Middle frontal gyrus (tissue), 1 donor: ENCODE data around the gene SYT6.
"Not testable (repeated sequence)": the region's sequence is repeated elsewhere in the genome, so short reads cannot be mapped to it uniquely, and the experiment has no call there.

Experiments
- DNase-seq: peaks from one replicate; pipeline ENCODE4 v3.0.0-alpha.2; 2015; ENCODE audit warnings: low spot score; ENCODE audit errors: extremely low spot score

SYT6 gene

DNA sequence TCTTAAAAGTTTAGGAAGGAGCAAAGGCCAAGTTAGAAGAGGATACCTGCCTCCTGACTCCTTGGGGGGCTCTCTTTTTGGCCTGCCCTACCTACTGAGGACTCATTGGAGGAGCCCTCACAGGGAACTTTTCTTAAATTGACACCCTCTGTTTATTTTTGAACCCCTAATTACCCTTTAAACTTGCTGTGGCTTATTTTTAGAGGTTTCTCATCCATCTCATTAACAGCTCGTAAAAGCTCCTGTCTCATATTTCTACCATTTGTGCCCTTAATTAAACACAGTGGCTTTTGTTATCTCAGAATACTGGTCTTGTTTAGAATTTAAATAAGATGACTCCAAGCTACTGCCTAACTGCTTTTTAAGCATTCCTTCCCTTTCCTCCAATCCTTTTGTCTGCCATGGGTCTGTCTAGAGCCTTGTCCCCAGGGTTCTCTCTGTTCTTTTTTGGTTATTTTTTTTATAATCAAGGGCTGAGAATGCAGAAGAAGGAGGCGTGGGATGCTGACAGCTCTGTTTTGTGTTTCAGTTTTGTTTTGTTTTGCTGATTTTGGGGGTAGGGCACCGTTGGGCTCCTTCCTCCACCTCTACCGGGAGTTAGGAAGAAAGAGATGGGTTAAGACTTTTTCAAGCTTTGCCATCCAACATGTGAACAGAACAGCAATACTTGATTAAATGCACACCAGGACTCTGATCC, 78.0 kb downstream of the SYT6 start:
- DNase-seq, result no peak

DNA sequence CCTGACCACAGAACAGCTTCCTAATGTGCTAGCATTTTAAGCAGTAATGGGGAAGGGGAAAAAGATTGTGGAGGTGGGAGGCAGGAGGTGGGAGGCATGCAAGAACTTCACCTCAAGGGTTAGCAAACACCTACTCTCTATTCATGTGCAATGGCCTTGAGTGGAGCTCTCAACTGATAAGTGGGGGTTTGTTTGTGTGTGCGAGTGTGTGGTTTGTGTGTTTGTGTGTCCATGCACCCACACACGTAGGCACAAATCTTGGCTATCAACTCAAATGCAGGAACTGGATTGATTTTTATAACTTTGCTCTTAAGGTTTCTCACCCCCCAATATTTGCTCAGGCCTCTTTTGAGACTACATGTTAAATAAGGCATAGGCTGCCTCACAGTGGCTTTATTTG, 78.6 kb downstream of the SYT6 start:
- DNase-seq, result no peak

DNA sequence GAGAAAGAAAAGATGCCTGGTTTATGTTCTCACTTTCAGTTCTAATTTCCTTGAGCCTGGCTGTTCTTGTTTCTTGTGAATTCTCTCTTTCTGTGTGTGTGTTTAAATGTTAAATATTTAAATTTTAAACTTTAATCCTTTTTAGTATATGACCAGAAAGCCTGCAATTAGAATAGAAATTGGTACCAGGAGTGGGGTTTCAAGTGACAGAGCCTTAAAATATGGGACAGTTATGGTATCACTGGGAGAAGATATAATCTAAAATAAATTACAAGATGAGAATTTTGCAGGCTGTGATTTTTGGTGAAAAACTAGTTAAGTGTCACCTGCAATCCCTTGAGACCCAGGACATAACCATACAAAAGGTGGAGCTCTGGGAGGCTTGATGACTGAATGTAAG, 81.4 kb downstream of the SYT6 start:
- DNase-seq, result no peak

DNA sequence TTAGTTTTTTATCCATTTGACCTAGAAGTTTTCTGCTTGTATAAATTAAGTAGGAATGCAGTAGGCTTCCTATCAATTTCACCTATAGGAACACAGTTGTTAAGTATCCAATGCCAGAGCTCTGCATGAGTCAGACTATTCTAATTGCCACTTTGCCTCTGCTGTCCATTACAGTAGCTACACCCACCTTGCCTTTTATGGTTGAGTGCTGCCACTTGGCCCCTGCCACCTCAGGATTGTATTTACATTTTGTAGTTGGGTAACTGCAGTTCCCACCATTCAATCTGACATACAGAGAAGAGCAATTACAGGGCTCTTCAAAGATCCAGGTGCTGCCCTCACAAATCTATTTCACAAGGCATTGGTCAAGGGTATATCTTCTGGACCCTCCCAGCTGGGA, 83.9 kb downstream of the SYT6 start:
- DNase-seq, result not testable (repeated sequence)

DNA sequence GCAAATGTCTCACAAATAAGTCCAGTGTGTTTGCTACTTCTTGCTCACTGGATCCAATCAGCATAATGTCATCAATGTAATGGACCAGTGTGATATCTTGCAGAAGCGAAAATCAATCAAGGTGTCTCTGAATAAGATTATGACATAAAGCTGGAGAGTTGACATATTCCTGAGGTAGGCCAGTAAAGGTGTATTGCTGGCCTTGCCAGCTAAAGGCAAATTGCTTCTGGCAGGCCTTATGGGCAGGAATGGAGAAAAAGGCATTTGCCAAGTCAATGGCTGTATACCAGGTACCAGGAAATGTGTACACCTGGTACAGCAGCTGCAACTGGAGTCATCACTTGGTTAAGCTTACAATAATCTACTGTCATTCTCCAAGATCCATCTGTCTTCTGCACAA, 85.0 kb downstream of the SYT6 start:
- not testable (repeated sequence) for DNase-seq

DNA sequence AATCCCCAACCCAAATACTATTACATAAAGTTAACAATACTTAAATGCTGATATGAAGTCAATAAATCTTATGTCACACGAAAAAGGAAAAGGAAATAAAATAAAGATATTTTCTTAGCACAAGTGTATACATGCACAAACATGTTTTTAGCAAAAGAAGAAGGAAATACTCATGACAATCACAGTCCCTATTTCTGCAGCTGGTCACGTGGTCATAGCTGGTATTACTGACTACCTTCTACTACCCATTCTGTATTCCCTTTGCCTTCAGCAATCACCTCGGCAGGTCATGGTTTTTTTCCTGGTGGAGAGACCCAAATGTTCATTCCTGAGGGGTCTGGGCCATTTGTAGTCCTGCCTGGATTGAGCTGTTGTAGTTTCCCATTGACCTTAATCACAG, 88.0 kb downstream of the SYT6 start:
- DNase-seq, result not testable (repeated sequence)

DNA sequence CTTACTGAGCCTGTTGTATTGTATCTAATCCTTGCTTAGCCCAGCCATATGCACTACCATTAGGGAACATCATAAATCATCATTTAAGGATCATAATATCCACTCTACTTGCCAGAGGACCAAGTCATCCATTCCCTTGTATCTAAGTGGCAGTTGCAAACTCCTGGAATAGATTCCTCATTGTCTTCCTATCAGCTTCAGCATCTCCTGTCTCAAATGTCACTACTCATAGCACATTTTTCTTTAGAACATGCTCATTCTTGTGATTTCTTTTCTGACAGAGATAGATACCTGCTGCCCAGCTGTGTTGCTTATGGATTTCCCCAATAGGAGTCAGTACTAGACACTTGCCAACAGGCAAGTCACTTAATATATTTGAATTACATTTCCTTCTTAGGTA, 90.1 kb downstream of the SYT6 start:
- DNase-seq, result no peak

DNA sequence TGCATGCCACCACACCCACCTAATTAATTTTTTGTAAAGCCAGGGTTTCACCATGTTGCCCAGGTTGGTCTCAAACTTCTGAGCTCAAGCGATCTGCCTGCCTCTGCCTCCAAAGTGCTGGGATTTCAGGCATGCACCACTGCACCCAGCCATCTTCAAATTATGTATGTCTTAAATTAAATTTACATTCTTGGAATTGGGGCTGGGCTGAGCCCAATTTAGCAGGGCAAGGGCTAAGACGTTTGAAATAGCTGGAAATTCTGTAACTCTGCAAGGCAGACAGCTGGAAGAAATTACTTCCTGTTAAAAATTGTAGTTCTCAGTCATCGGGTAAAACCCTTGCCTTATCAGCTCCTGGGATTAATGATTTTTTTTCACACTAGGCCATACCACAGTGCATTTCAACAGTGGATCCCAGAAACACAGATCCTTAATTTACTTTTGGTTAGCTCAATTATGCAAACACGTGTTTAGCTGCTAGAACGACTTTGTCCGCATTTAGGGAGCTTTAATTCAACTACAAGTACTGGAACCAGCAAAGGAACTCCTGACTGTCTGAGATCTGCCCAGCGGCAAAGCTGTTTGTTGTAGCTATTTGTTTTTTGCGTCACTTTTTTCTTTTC, 91.1 kb downstream of the SYT6 start:
- no peak for DNase-seq

DNA sequence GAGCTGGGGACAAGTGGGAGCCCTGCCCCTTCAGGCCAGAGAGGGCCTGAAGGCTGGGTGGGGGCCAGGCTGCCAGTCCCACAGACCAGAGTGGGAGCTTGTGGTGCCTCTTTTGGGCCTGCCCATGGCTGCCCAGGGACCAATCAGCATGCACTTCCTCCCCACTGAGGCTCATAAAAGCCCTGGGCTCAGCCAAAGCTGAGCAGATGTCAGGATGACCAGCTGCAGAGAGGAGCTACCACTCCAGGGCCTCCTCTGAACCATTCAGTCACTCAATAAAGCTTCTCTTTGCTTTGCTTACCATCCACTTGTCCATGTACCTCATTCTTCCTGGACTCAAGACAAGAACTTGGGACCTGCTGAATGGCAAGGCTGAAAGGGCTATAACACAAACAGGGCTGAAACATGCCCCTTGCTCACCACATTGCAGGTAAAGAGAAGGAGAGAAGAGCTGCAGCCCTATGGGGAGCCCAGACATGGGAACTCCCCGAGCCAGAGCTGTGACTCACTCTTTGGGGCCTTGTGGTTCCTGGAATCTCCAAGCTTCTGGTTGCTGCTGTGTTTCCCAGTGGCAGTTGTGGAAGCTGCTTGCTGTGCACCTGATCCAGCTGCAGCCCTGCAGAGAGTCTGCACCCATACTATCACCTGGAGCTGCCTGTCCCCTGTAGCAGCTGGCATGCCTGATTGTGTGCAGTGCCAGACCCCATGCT, 92.4 kb downstream of the SYT6 start:
- DNase-seq, result no peak

DNA sequence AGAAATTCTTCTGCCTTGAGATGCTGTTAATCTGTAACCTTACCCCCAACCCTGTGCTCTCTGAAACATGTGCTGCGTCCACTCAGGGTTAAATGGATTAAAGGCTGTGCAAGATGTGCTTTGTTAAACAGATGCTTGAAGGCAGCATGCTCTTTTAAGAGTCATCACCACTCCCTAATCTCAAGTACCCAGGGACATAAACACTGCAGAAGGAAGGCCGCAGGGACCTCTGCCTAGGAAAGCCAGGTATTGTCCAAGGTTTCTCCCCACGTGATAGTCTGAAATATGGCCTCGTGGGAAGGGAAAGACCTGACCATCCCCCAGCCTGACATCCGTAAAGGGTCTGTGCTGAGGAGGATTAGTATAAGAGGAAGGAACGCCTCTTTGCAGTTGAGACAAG, 95.4 kb downstream of the SYT6 start:
- DNase-seq, result not testable (repeated sequence)

DNA sequence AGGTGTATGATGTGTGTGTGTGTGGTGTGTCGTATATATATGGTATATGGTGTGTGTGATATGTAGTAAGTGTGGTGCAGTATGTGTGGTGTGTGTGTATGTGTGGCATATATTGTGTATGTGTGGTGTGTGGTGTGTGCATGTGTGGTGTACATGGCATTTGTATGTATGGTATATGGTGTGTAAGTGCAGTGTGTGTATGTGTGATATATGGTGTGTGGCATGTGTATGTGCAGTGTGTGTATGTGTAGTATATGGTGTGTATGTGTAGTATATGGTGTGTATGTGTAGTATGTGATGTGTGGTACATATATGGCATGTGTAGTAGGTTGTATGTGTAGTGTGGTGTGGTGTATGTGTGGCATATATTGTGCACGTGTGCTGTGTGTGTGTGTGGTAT, 99.5 kb downstream of the SYT6 start:
- DNase-seq, result no peak

DNA sequence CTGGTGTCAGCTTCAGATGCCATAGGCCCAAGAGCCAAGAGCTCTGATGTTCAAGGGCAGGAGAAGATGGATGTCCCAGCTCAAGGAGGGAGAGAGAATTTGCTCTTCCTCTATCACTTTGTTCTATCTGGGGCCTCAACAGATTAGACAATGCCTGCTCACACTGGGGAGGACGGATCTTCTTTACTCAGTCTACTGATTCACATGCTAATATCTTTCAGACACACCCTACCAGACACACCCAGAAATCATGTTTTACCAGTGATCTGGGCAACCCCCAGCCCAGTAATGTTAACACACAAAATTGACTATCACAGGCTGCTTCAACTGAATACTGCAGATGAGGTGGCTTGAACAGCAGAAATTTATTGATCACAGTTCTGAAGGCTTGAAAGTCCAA, 105.4 kb downstream of the SYT6 start:
- DNase-seq, result no peak

DNA sequence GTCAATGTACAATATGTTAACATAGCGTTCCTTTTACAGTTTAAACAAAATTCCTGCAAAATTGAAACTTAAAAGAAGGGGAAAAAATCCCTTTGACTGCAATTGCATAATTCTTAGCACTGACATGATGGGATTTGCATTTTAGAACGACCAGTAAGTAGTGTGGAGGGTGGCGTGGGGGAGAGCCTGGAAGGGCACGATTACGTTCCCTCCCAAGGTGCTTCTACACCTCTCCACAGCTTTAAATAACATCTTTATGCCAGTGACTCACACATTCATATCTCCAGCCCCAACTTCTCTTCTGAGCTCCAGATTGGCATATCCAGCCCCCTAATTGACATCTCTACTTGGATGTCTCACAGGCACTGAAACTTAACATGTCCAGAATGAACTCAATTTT, 110.1 kb downstream of the SYT6 start:
- DNase-seq, result no peak

DNA sequence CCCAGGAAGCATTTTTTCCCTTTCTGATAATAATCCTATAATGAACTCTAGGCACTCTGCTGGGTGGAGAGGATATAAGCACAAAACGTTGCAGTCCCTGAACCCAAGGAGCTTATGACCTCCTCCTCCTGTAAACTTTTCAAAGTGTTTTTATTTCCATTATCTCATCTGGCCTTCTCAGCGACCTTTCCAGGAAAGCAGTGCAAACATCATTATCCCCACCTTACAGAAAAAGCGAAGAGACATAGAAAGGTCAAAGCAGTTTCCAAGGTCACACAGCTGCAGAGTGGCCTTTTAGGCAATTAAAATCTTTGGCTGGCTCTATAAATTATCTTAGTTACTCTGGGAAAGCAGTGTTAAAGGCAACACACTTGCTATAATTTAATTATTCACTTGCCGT, 110.6 kb downstream of the SYT6 start:
- no peak for DNase-seq

DNA sequence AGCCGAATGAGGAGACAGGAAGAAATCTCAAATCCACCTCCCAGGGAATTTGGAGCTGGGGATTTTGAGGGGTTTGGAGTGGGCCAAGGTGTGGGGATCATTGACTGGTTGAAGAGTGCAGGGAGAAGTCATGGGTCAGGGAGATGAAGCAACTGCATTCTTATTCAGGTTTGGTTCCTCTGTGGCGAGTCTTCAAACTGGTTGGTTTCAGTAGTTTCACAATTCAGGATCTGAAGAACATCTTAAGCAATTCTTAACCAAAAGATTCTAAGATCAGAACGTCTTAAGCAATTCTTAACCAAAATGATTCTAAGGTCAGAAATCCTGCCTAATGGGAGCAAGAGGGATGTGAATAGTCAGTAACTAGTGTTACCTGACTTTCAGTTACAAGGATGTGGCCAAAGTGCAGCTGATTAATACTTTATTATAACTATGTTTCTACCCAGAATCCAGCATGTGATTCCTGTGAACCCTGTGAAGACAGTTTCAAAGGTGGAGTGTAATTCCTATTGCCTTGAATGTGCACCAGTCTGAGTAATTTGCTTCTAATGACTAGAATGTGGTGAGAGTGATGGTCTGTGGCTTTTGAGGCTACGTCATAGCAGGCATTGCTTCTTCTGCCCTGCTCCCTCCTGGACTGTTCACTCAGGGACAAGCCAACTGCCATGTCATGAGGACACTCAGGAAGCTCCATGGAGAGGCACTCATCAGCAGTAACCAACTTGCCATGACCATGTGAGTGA, 113.2 kb downstream of the SYT6 start:
- no peak for DNase-seq
